ENCODE measurements around the gene LRRC2. TPM values are rescaled to one million over a fixed set of nuclear protein-coding genes. Genes with fewer than 3 reads are reported as not detected.

LRRC2 gene
- total RNA-seq, 1 experiment from 2014 or later, result 0.26 TPM

GRCh38 chr3:46485779-46486175, 80.3 kb downstream of the LRRC2 start:
- DNase-seq, result no peak
- no peaks in the 10 kb centered on the region for H3K9me3 ChIP-seq (ENCODE audit: low read length)

GRCh38 chr3:46484911-46485778, 81.0 kb downstream of the LRRC2 start:
- ChIA-PET CTCF (no interaction called here), POLR2A (ENCODE audit: unreplicated experiment) (no interaction called here)
- no peak overlapping the region for H3K4me2 ChIP-seq (ENCODE audit: low read length)
- no peaks in the 10 kb centered on the region for H3K79me2 ChIP-seq (ENCODE audit: low read length)
- no peak overlapping the region for H2AFZ ChIP-seq (ENCODE audit: low read length)
- TF ChIP-seq EZH2phosphoT487 (IDR thresholded peaks at IDR 0.05; ENCODE audit: borderline replicate concordance, low read length) (no peak), CTCF (conservative IDR thresholded peaks at IDR 0.05; ENCODE audit: low read depth, low read length) (no peak), EZH2 (IDR thresholded peaks at IDR 0.05; ENCODE audit: low read length, unreplicated experiment) (no peak)
- no peaks in the 10 kb centered on the region for H3K9me3 ChIP-seq (ENCODE audit: low read length)
- H3F3A ChIP-seq (ENCODE audit: low read length, unreplicated experiment), result no peaks in the 10 kb centered on the region
- DNase-seq, result no peak
- no peak overlapping the region for H3K27ac ChIP-seq (ENCODE audit: low read length)
- H3K27me3 ChIP-seq (ENCODE audit: low read length), result no peaks in the 10 kb centered on the region
- no peaks in the 10 kb centered on the region for H3K36me3 ChIP-seq (ENCODE audit: low read depth, low read length)
- no peak overlapping the region for H3K9ac ChIP-seq (ENCODE audit: low read length)
- no TSS peak for BruUV-seq (replicated peaks)
- H4K20me1 ChIP-seq (ENCODE audit: low read length), result no peaks in the 10 kb centered on the region
- intact Hi-C loops (cut with micrococcal nuclease), result no loop called here
- no peak overlapping the region for H3K4me3 ChIP-seq (ENCODE audit: low read length)
- ATAC-seq, result no peak
- no peaks in the 10 kb centered on the region for H3K9me2 ChIP-seq (replicated peaks; ENCODE audit: low read length)
- H3K4me1 ChIP-seq (ENCODE audit: insufficient read depth, low read length), result peaks cover 14% of the 10 kb centered on the region

More at GRCh38 chr3:46485779-46486175, 80.3 kb downstream of the LRRC2 start:
- Histone ChIP-seq H3K79me2 (ENCODE audit: low read length) (no peaks in the 10 kb centered on the region), H3K36me3 (ENCODE audit: low read depth, low read length) (no peaks in the 10 kb centered on the region), H2AFZ (ENCODE audit: low read length) (no peak overlapping the region), H3K4me3 (ENCODE audit: low read length) (no peak overlapping the region), H3K9me2 (replicated peaks; ENCODE audit: low read length) (no peaks in the 10 kb centered on the region), H3K4me2 (ENCODE audit: low read length) (no peak overlapping the region), H3F3A (ENCODE audit: low read length, unreplicated experiment) (no peaks in the 10 kb centered on the region), H3K27me3 (ENCODE audit: low read length) (no peaks in the 10 kb centered on the region), H3K9ac (ENCODE audit: low read length) (no peak overlapping the region), H3K4me1 (ENCODE audit: insufficient read depth, low read length) (peaks cover 14% of the 10 kb centered on the region), H4K20me1 (ENCODE audit: low read length) (no peaks in the 10 kb centered on the region), H3K27ac (ENCODE audit: low read length) (no peak overlapping the region)
- intact Hi-C loops (cut with micrococcal nuclease), result no loop called here
- BruUV-seq (replicated peaks), result no TSS peak
- ChIA-PET POLR2A (ENCODE audit: unreplicated experiment) (no interaction called here), CTCF (no interaction called here)
- ATAC-seq, result no peak
- TF ChIP-seq EZH2 (IDR thresholded peaks at IDR 0.05; ENCODE audit: low read length, unreplicated experiment) (no peak), CTCF (conservative IDR thresholded peaks at IDR 0.05; ENCODE audit: low read depth, low read length) (no peak), EZH2phosphoT487 (IDR thresholded peaks at IDR 0.05; ENCODE audit: borderline replicate concordance, low read length) (no peak)

- CTCF ChIA-PET, result no interaction called here
- peaks cover 6% of the 10 kb centered on the region for H3K4me1 ChIP-seq (ENCODE audit: insufficient read depth, low read length)
Measured at GRCh38 chr3:46484388-46484787, 81.7 kb downstream of the LRRC2 start.

More at GRCh38 chr3:46484388-46484787, 81.7 kb downstream of the LRRC2 start:
- no peaks in the 10 kb centered on the region for H4K20me1 ChIP-seq (ENCODE audit: low read length)
- H3K36me3 ChIP-seq (ENCODE audit: low read depth, low read length), result no peaks in the 10 kb centered on the region
- no peaks in the 10 kb centered on the region for H3F3A ChIP-seq (ENCODE audit: low read length, unreplicated experiment)
- no peaks in the 10 kb centered on the region for H3K9me2 ChIP-seq (replicated peaks; ENCODE audit: low read length)
- H3K4me2 ChIP-seq (ENCODE audit: low read length), result no peak overlapping the region
- no peak overlapping the region for H2AFZ ChIP-seq (ENCODE audit: low read length)
- no peak overlapping the region for H3K27ac ChIP-seq (ENCODE audit: low read length)
- H3K9me3 ChIP-seq (ENCODE audit: low read length), result no peaks in the 10 kb centered on the region
- H3K4me3 ChIP-seq (ENCODE audit: low read length), result no peak overlapping the region
- H3K79me2 ChIP-seq (ENCODE audit: low read length), result no peaks in the 10 kb centered on the region
- no peak overlapping the region for H3K9ac ChIP-seq (ENCODE audit: low read length)
- POLR2A ChIA-PET (ENCODE audit: unreplicated experiment), result no interaction called here
- no peaks in the 10 kb centered on the region for H3K27me3 ChIP-seq (ENCODE audit: low read length)
- ATAC-seq (no peak), DNase-seq (no peak)
- no TSS peak for BruUV-seq (replicated peaks)
- TF ChIP-seq EZH2phosphoT487 (IDR thresholded peaks at IDR 0.05; ENCODE audit: borderline replicate concordance, low read length), result no peak
- TF ChIP-seq CTCF (conservative IDR thresholded peaks at IDR 0.05; ENCODE audit: low read depth, low read length), result no peak
- TF ChIP-seq EZH2 (IDR thresholded peaks at IDR 0.05; ENCODE audit: low read length, unreplicated experiment), result no peak
- intact Hi-C loops (cut with micrococcal nuclease), result no loop called here

Measured in PC-3 (cell line).